ENCODE results near the gene MYO1C. TPM values are rescaled to one million over a fixed set of nuclear protein-coding genes. Genes with fewer than 3 reads are reported as not detected.
A peak's percentile ranks its signal among the peaks of the same experiment; 100 is the strongest.

The MYO1C gene
- total and polyA plus RNA-seq, 10 donors: 14.6 to 135 (median 58.5) TPM

DNA sequence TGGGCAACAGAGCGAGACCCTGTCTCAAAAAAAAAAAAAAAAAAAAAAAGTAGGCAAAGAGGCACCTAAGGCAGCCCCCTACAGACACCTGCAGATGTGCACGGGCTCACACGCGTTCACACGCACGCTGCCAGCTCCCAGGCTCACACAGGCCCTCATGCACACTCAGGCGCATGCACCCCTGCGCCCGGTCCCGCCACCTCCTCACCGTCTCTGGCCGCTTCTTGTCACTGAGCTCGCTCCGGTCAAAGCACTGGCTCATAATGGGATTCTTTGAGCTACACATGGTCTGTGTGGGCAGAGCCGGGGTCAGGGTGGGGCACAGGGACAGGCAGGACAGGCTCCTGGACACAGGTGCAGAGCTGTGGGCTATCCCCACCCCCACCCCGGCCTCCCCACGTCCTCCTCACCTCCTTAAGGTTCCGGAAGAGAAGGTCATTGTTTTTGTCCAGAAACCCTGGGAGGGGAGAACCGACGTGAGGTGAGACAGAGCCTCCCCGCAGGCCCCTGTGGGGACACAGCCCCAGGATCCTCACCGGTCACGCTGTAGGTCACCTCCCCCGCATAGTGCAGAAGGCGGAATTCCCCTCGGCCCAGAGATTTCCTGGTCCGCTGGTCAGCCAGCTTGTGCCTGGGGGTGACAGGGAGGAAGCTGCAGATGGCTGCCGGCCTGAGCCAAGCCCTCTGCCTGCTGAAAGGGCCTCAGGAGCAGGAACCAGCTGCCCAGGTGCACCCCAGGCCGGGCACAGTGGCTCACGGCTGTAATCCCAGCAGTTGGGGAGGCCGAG lies 17.9 kb downstream of the MYO1C start:
- 58 to 75% (median 68%) methylated on average over 25 to 31 of the region's 31 CpGs for WGBS, 5 donors
- peak overlapping the region in 1 of 8 donors; percentile 34 for H3K4me3 ChIP-seq
- H3K9me3 ChIP-seq: no peaks in the 10 kb centered on the region
- no peaks in the 10 kb centered on the region for H3K27me3 ChIP-seq (replicated peaks in 1 of 7)
- peaks cover 16 to 78% (median 39%) of the 10 kb centered on the region in 6 donors for H3K4me1 ChIP-seq
- H3K36me3 ChIP-seq: peaks cover 0 to 90% (median 44%) of the 10 kb centered on the region in 6 donors
- intact Hi-C loops (cut with DNase I; ENCODE audit: low total_unique reads): no loop called here
- DNase-seq: no peak
- peak overlapping the region in 6 of 8 donors; percentile 17 to 69 (median 42) for H3K27ac ChIP-seq
- TF ChIP-seq POLR2AphosphoS5 (IDR thresholded peaks at IDR 0.05) (peak; percentile 35 to 59 (median 48)), POLR2A (IDR thresholded peaks at IDR 0.05) (no peak)
- TF ChIP-seq, protein P1, sequence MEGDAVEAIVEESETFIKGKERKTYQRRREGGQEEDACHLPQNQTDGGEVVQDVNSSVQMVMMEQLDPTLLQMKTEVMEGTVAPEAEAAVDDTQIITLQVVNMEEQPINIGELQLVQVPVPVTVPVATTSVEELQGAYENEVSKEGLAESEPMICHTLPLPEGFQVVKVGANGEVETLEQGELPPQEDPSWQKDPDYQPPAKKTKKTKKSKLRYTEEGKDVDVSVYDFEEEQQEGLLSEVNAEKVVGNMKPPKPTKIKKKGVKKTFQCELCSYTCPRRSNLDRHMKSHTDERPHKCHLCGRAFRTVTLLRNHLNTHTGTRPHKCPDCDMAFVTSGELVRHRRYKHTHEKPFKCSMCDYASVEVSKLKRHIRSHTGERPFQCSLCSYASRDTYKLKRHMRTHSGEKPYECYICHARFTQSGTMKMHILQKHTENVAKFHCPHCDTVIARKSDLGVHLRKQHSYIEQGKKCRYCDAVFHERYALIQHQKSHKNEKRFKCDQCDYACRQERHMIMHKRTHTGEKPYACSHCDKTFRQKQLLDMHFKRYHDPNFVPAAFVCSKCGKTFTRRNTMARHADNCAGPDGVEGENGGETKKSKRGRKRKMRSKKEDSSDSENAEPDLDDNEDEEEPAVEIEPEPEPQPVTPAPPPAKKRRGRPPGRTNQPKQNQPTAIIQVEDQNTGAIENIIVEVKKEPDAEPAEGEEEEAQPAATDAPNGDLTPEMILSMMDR (IDR thresholded peaks at IDR 0.05 in 8 of 11, conservative IDR thresholded peaks at IDR 0.05 in 3 of 11): no peak

- H3K27me3 ChIP-seq (replicated peaks in 1 of 7): no peaks in the 10 kb centered on the region
- H3K9me3 ChIP-seq: no peaks in the 10 kb centered on the region
- 61 to 76% (median 68%) methylated on average over 8 to 10 of the region's 10 CpGs for WGBS, 5 donors
- no peak for TF ChIP-seq POLR2A (IDR thresholded peaks at IDR 0.05)
- peak in 2 of 3 donors; percentile 5 to 16 for TF ChIP-seq POLR2AphosphoS5 (IDR thresholded peaks at IDR 0.05)
- H3K27ac ChIP-seq: peak overlapping the region in 2 of 8 donors; percentile 32 to 69
- H3K36me3 ChIP-seq: peaks cover 0 to 90% (median 43%) of the 10 kb centered on the region in 6 donors
- H3K4me1 ChIP-seq: peaks cover 16 to 78% (median 39%) of the 10 kb centered on the region in 6 donors
- H3K4me3 ChIP-seq: no peak overlapping the region
- no peak for DNase-seq
- intact Hi-C loops (cut with DNase I; ENCODE audit: low total_unique reads): no loop called here
These were observed 18.6 kb downstream of the MYO1C start for GRCh38 chr17:1473841-1474240.

- H3K27ac ChIP-seq: peak overlapping the region in 1 of 8 donors; percentile 69
- TF ChIP-seq, protein P1 (IDR thresholded peaks at IDR 0.05 in 8 of 11, conservative IDR thresholded peaks at IDR 0.05 in 3 of 11): no peak
- no peak for TF ChIP-seq POLR2A (IDR thresholded peaks at IDR 0.05)
- peak in 1 of 3 donors; percentile 15 for TF ChIP-seq POLR2AphosphoS5 (IDR thresholded peaks at IDR 0.05)
These were observed 19.3 kb downstream of the MYO1C start for GRCh38 chr17:1473170-1473569.

GRCh38 chr17:1471911-1472821 lies 20.3 kb downstream of the MYO1C start:
- no peak for TF ChIP-seq POLR2A (IDR thresholded peaks at IDR 0.05)
- TF ChIP-seq, protein P1 (IDR thresholded peaks at IDR 0.05 in 8 of 11, conservative IDR thresholded peaks at IDR 0.05 in 3 of 11): no peak
- TF ChIP-seq POLR2AphosphoS5 (IDR thresholded peaks at IDR 0.05): no peak
- Histone ChIP-seq H3K27me3 (replicated peaks in 1 of 7) (no peaks in the 10 kb centered on the region), H3K27ac (no peak overlapping the region), H3K9me3 (no peaks in the 10 kb centered on the region), H3K4me1 (peaks cover 16 to 83% (median 39%) of the 10 kb centered on the region in 6 donors), H3K4me3 (no peak overlapping the region), H3K36me3 (peaks cover 0 to 90% (median 36%) of the 10 kb centered on the region in 6 donors)
- no peak for DNase-seq
- intact Hi-C loops (cut with DNase I; ENCODE audit: low total_unique reads): no loop called here
- whole genome bisulfite sequencing, 5 donors: 90 to 95% (median 93%) methylated on average over 35 to 42 of the region's 42 CpGs

More at GRCh38 chr17:1473170-1473569, 19.3 kb downstream of the MYO1C start:
- 48 to 60% (median 56%) methylated on average over 9 to 11 of the region's 11 CpGs for WGBS, 5 donors
- Histone ChIP-seq H3K27me3 (replicated peaks in 1 of 7) (no peaks in the 10 kb centered on the region), H3K9me3 (no peaks in the 10 kb centered on the region), H3K4me3 (no peak overlapping the region), H3K36me3 (peaks cover 0 to 90% (median 40%) of the 10 kb centered on the region in 6 donors), H3K4me1 (peaks cover 16 to 84% (median 39%) of the 10 kb centered on the region in 6 donors)
- intact Hi-C loops (cut with DNase I; ENCODE audit: low total_unique reads): no loop called here
- DNase-seq: no peak

Measured in spleen (tissue), 11 donors.